H9 (cell line): ENCODE results near the gene ARHGAP22. TPM values are rescaled to one million over a fixed set of nuclear protein-coding genes. Genes with fewer than 3 reads are reported as not detected.

Source experiments
- DNase-seq: peaks from one replicate; pipeline ENCODE4 v3.0.0-alpha.2; 2017
- H2AFZ ChIP-seq: one replicate; pipeline ENCODE4 v1.6.1; 2013; ENCODE audit warnings: mild to moderate bottlenecking, low read length, control low read depth, moderate library complexity
- H2AK5ac ChIP-seq: 2 replicates; pipeline ENCODE4 v1.6.1; 2013; ENCODE audit warnings: low read length, control low read depth, mixed read lengths; ENCODE audit not compliant: insufficient read length
- H2BK120ac ChIP-seq: one replicate; pipeline ENCODE4 v1.6.1; 2013; ENCODE audit warnings: low read depth, mild to moderate bottlenecking, low read length, control low read depth, inconsistent platforms; ENCODE audit not compliant: poor library complexity, severe bottlenecking
- H2BK12ac ChIP-seq: 2 replicates; pipeline ENCODE4 v1.6.1; 2013; ENCODE audit warnings: low read length, control low read depth, mixed read lengths, low read depth; ENCODE audit not compliant: insufficient read length
- H2BK15ac ChIP-seq: 2 replicates; pipeline ENCODE4 v1.6.1; 2013; ENCODE audit warnings: low read depth, low read length, control low read depth
- H2BK20ac ChIP-seq: one replicate; pipeline ENCODE4 v1.6.1; 2013; ENCODE audit warnings: low read depth, mild to moderate bottlenecking, low read length, control low read depth, inconsistent platforms; ENCODE audit not compliant: poor library complexity, severe bottlenecking
- H2BK5ac ChIP-seq: 2 replicates; pipeline ENCODE4 v1.6.1; 2013; ENCODE audit warnings: low read length, control low read depth, mixed read lengths; ENCODE audit not compliant: insufficient read length
- H3K14ac ChIP-seq: 2 replicates; pipeline ENCODE4 v1.6.1; 2013; ENCODE audit warnings: low read length, control low read depth; ENCODE audit not compliant: insufficient read depth
- H3K18ac ChIP-seq: 2 replicates; pipeline ENCODE4 v1.6.1; 2013; ENCODE audit warnings: low read depth, mild to moderate bottlenecking, mixed read lengths, low read length, control low read depth; ENCODE audit not compliant: insufficient read length
- H3K23ac ChIP-seq: 2 replicates; pipeline ENCODE4 v1.6.1; 2013; ENCODE audit warnings: low read length, control low read depth, mixed read lengths, low read depth; ENCODE audit not compliant: insufficient read length
- H3K23me2 ChIP-seq: 2 replicates; pipeline ENCODE4 v1.6.1; 2013; ENCODE audit warnings: low read depth, mild to moderate bottlenecking, mixed read lengths, low read length, control low read depth; ENCODE audit not compliant: insufficient read length, poor library complexity, severe bottlenecking
- H3K27ac ChIP-seq: 2 replicates; pipeline ENCODE4 v1.5.1; 2013; ENCODE audit warnings: low read length, control low read depth, mixed read lengths, low read depth; ENCODE audit not compliant: insufficient read length
- H3K27me3 ChIP-seq: 2 replicates; pipeline ENCODE4 v1.6.1; 2013; ENCODE audit warnings: low read length, control low read depth, inconsistent platforms; ENCODE audit not compliant: insufficient read depth
- H3K4ac ChIP-seq: 2 replicates; pipeline ENCODE4 v1.6.1; 2013; ENCODE audit warnings: low read depth, mild to moderate bottlenecking, control low read depth, inconsistent platforms, low read length, moderate library complexity
- H3K4me1 ChIP-seq: 2 replicates; pipeline ENCODE4 v1.6.1; 2013; ENCODE audit warnings: low read length, control low read depth, inconsistent platforms; ENCODE audit not compliant: insufficient read depth
- H3K4me2 ChIP-seq: 2 replicates; pipeline ENCODE4 v1.6.1; 2013; ENCODE audit warnings: low read length, control low read depth, mixed read lengths; ENCODE audit not compliant: insufficient read length, insufficient read depth
- H3K56ac ChIP-seq: 2 replicates; pipeline ENCODE4 v1.6.1; 2013; ENCODE audit warnings: low read depth, mild to moderate bottlenecking, mixed read lengths, low read length, control low read depth; ENCODE audit not compliant: insufficient read length
- H3K79me1 ChIP-seq: 2 replicates; pipeline ENCODE4 v1.6.1; 2013; ENCODE audit warnings: low read depth, mild to moderate bottlenecking, moderate library complexity, low read length, control low read depth, inconsistent platforms; ENCODE audit not compliant: insufficient read depth, poor library complexity, severe bottlenecking
- H3K79me2 ChIP-seq: 2 replicates; pipeline ENCODE4 v1.6.1; 2013; ENCODE audit warnings: low read length, control low read depth, inconsistent platforms; ENCODE audit not compliant: insufficient read depth
- H3K9ac ChIP-seq: 2 replicates; pipeline ENCODE4 v1.6.1; 2013; ENCODE audit warnings: low read length, control low read depth, mixed read lengths; ENCODE audit not compliant: insufficient read length; ENCODE audit errors: extremely low read depth
- H3K9me3 ChIP-seq: one replicate; pipeline ENCODE4 v1.6.1; 2013; ENCODE audit warnings: low read depth, low read length, inconsistent platforms; ENCODE audit not compliant: control insufficient read depth
- H3T11ph ChIP-seq: one replicate; pipeline ENCODE4 v1.6.1; 2013; ENCODE audit warnings: mild to moderate bottlenecking, low read length, control low read depth, inconsistent platforms
- H4K20me1 ChIP-seq: one replicate; pipeline ENCODE4 v1.6.1; 2013; ENCODE audit not compliant: control insufficient read depth, insufficient read length, insufficient read depth
- H4K5ac ChIP-seq: 2 replicates; pipeline ENCODE4 v1.6.1; 2013; ENCODE audit warnings: low read depth, mild to moderate bottlenecking, mixed read lengths, low read length, control low read depth; ENCODE audit not compliant: insufficient read length
- H4K8ac ChIP-seq: replicated peaks from 2 replicates; pipeline ENCODE4 v1.6.1; 2013; ENCODE audit warnings: low read length, control low read depth, mixed read lengths, low read depth; ENCODE audit not compliant: insufficient read length
- H4K91ac ChIP-seq: 2 replicates; pipeline ENCODE4 v1.6.1; 2013; ENCODE audit warnings: low read depth, mild to moderate bottlenecking, moderate library complexity, mixed read lengths, low read length, control low read depth; ENCODE audit not compliant: insufficient read length
- H3K27ac Mint-ChIP-seq, 3 experiments: 2 replicates in 2 of 3; 3 replicates in 1 of 3; pipeline ENCODE4 v1.8.0; 2020 to 2021; ENCODE audit warnings: mixed read lengths in 3 of 3, mild to moderate bottlenecking in 1 of 3, moderate library complexity in 1 of 3
- H3K27me3 Mint-ChIP-seq: 2 replicates; pipeline ENCODE4 v1.8.0; 2021; ENCODE audit warnings: low read depth, mild to moderate bottlenecking, moderate library complexity, mixed read lengths
- H3K36me3 Mint-ChIP-seq, 3 experiments: 2 replicates in 2 of 3; 3 replicates in 1 of 3; pipeline ENCODE4 v1.8.0; 2020 to 2021; ENCODE audit warnings: low read depth in 3 of 3, mixed read lengths in 3 of 3; ENCODE audit not compliant: insufficient read depth in 1 of 3
- H3K4me1 Mint-ChIP-seq, 2 experiments: 2 replicates each; pipeline ENCODE4 v1.8.0; 2020; ENCODE audit warnings: mixed read lengths in 2 of 2
- H3K4me3 Mint-ChIP-seq, 2 experiments: 2 replicates in 1 of 2; 3 replicates in 1 of 2; pipeline ENCODE4 v1.8.0; 2020 to 2021; ENCODE audit warnings: mild to moderate bottlenecking in 2 of 2, mixed read lengths in 2 of 2, moderate library complexity in 1 of 2
- H3K9me3 Mint-ChIP-seq, 2 experiments: 2 replicates in 1 of 2; 3 replicates in 1 of 2; pipeline ENCODE4 v1.8.0; 2020; ENCODE audit warnings: mild to moderate bottlenecking in 2 of 2, mixed read lengths in 2 of 2, moderate library complexity in 1 of 2
- WGBS: extraction: QIAGEN DNeasy Blood & Tissue Kit; methylation state at CpG from one replicate; pipeline ENCODE4 v1.1.7; 2013; ENCODE audit warnings: missing lambda C conversion rate, low lambda C conversion rate, mixed read lengths; ENCODE audit not compliant: insufficient read length; ENCODE audit errors: extremely low coverage; 5-methylcytosine and 5-hydroxymethylcytosine counted together
- total RNA-seq: library from RNA; stranded (reverse); gene quantifications from 2 replicates; pipeline ENCODE4 v1.2.1, GENCODE V29; 2021
- TF ChIP-seq, protein P1 (sequence below): fragments of 200-600 bp; sonication (generic); conservative IDR thresholded peaks from 3 replicates; pipeline ENCODE4 v1.8.0; 2021; ENCODE audit warnings: antibody characterized with exemption, mild to moderate bottlenecking

ARHGAP22 gene
- total RNA-seq, 1 experiment from 2014 or later = 7.4 TPM

DNA sequence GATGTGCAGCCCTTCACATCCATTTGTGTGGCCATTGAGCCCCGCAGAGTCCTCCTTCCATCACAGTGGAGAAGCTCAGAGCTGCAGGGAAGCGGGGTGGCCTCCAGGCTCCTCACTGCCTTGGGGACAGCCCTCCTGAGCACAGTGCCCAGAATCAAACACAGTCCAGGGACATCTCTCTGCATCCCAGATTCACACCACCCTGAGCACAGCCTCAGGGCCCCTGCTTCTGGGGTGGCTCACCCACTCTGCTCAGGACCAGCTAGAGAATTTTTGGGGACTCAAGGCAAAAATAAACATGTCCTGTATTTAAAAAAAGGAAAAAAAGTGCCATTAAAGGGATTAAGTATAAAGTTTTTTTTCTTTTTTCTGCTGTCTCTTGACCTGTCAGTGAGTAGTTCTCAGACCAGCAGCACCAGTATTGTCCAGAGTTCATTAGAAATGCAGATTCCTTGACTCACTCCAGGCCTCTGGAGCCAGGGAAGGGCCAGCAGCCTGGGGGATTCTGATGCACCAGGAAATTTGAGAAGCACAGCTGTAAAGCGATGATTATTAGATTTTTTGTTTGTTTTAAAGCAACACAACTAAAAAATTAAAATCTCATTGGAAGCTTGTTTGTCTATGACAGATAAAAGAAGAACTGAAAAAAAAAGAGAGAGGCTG, 61.6 kb downstream of the ARHGAP22 start:
- no peak overlapping the region for H2BK120ac ChIP-seq
- no peak overlapping the region for H2BK12ac ChIP-seq
- TF ChIP-seq, protein P1, sequence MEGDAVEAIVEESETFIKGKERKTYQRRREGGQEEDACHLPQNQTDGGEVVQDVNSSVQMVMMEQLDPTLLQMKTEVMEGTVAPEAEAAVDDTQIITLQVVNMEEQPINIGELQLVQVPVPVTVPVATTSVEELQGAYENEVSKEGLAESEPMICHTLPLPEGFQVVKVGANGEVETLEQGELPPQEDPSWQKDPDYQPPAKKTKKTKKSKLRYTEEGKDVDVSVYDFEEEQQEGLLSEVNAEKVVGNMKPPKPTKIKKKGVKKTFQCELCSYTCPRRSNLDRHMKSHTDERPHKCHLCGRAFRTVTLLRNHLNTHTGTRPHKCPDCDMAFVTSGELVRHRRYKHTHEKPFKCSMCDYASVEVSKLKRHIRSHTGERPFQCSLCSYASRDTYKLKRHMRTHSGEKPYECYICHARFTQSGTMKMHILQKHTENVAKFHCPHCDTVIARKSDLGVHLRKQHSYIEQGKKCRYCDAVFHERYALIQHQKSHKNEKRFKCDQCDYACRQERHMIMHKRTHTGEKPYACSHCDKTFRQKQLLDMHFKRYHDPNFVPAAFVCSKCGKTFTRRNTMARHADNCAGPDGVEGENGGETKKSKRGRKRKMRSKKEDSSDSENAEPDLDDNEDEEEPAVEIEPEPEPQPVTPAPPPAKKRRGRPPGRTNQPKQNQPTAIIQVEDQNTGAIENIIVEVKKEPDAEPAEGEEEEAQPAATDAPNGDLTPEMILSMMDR = no peak
- no CpG with 5 or more reads among the region's 3 CpGs for WGBS
- Mint-ChIP-seq H3K4me1 (peaks cover 32 to 34% of the 10 kb centered on the region in 2 experiments), H3K27me3 (peaks cover 3% of the 10 kb centered on the region), H3K4me3 (no peak overlapping the region), H3K27ac (peak overlapping the region in 1 of 3 experiments; percentile 87; a peak in 1 of 7 replicates), H3K9me3 (no peaks in the 10 kb centered on the region; a peak in 1 of 5 replicates), H3K36me3 (no peaks in the 10 kb centered on the region; a peak in 1 of 7 replicates)
- H2BK20ac ChIP-seq = no peak overlapping the region
- H3K23ac ChIP-seq = no peak overlapping the region
- no peak overlapping the region for H3K9ac ChIP-seq
- no peak overlapping the region for H2AK5ac ChIP-seq
- H4K8ac ChIP-seq = no peak overlapping the region
- H3K4me1 ChIP-seq = peaks cover 6% of the 10 kb centered on the region; the same call in 1 of the 2 replicates
- no peak overlapping the region for H3K18ac ChIP-seq
- H4K5ac ChIP-seq = no peak overlapping the region
- H3K27me3 ChIP-seq = 0 out of 2 replicates have a peak, but pooled peaks cover 2% of the 10 kb centered on the region
- H3K23me2 ChIP-seq = no peaks in the 10 kb centered on the region
- H2BK15ac ChIP-seq = no peak overlapping the region
- H3K14ac ChIP-seq = no peak overlapping the region; the same call in 1 of the 2 replicates
- H3K79me1 ChIP-seq = no peaks in the 10 kb centered on the region
- no peak overlapping the region for H3K56ac ChIP-seq
- H3T11ph ChIP-seq = no peak overlapping the region
- H4K91ac ChIP-seq = no peak overlapping the region
- H3K4ac ChIP-seq = no peak overlapping the region
- no peak overlapping the region for H3K27ac ChIP-seq
- no peaks in the 10 kb centered on the region for H4K20me1 ChIP-seq
- H3K9me3 ChIP-seq = no peaks in the 10 kb centered on the region
- no peak overlapping the region for H2BK5ac ChIP-seq
- H2AFZ ChIP-seq = no peak overlapping the region
- no peak overlapping the region for H3K4me2 ChIP-seq
- H3K79me2 ChIP-seq = no peaks in the 10 kb centered on the region
- peak; percentile 22 for DNase-seq
